Activated CD8-positive, alpha-beta T cell treated with anti-CD3 and anti-CD28 coated beads, Interleukin-2, amount 10 ng/mL, durations not matched to agents 7 days and 5 days (primary cell): ENCODE data around the gene LTBP2. TPM values are rescaled to one million over a fixed set of nuclear protein-coding genes. Genes with fewer than 3 reads are reported as not detected.

Experiments used
- ATAC-seq: fragments of 150-1000 bp; cut with Tn5 transposase; one replicate; pipeline ENCODE4 v1.10.0; 2021; ENCODE audit warnings: moderate library complexity
- CTCF ChIA-PET: fragments of 350-600 bp; sonication (Branson Sonifier 250); formaldehyde crosslinking; loops from one replicate; lab custom pipeline; 2021; ENCODE audit warnings: antibody characterized with exemption; lab: Charles Lee
- POLR2A ChIA-PET: fragments of 350-600 bp; sonication (Branson Sonifier 250); formaldehyde crosslinking; loops from one replicate; lab custom pipeline; 2021; ENCODE audit warnings: antibody characterized with exemption; lab: Charles Lee
- DNase-seq: peaks from one replicate; pipeline ENCODE4 v3.0.0-alpha.2; 2020
- H3K27ac Mint-ChIP-seq: one replicate; pipeline ENCODE4 v1.8.0; 2021; ENCODE audit warnings: mild to moderate bottlenecking, mixed read lengths
- H3K27me3 Mint-ChIP-seq: one replicate; pipeline ENCODE4 v1.8.0; 2021; ENCODE audit warnings: low read depth, mixed read lengths
- H3K36me3 Mint-ChIP-seq: one replicate; pipeline ENCODE4 v1.8.0; 2021; ENCODE audit warnings: low read depth, mixed read lengths
- H3K4me1 Mint-ChIP-seq: one replicate; pipeline ENCODE4 v1.8.0; 2021; ENCODE audit warnings: low read depth, mixed read lengths
- H3K4me3 Mint-ChIP-seq: one replicate; pipeline ENCODE4 v1.8.0; 2021; ENCODE audit warnings: mild to moderate bottlenecking, mixed read lengths
- H3K9me3 Mint-ChIP-seq: one replicate; pipeline ENCODE4 v1.8.0; 2022; ENCODE audit warnings: mixed read lengths; ENCODE audit not compliant: insufficient read depth
- total RNA-seq, 2 experiments: library from RNA; stranded (reverse); gene quantifications; one replicate each; pipeline ENCODE4 v1.2.3, GENCODE V29; 2021

The LTBP2 gene
- total RNA-seq, 2 experiments from 2014 or later, result 0.05 to 0.29 TPM

DNA sequence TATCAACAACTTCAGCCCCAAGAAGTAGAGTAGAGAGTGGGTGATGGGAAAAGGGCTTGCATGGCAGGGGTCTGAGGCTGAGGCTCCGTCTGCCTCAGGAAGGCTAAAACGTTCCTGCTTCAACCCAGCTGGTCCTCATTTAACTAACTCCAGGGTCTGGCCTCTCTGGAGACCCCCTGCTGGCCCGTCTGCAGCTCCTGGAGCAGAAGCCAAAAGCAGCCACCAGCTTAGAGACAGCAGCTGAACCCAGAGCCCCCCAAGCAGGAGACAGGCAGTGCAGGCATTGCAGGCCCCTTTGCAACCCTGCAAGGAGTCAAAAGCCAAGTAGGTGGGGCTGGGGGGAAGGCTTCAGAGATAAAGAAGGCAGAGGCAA, 25.1 kb upstream of the LTBP2 start:
- Mint-ChIP-seq H3K4me3 (no peak overlapping the region), H3K27me3 (peaks cover 29% of the 10 kb centered on the region), H3K9me3 (no peaks in the 10 kb centered on the region), H3K27ac (no peak overlapping the region), H3K4me1 (no peaks in the 10 kb centered on the region), H3K36me3 (no peaks in the 10 kb centered on the region)
- ChIA-PET POLR2A (no interaction called here), CTCF (interaction anchor here (2.1 to 2.3 kb wide), 2 partner anchors 25 to 28 kb away, joined by 7 to 9 read pairs; partner anchors contain the start of gene LTBP2)
- DNase-seq (no peak), ATAC-seq (no peak)

DNA sequence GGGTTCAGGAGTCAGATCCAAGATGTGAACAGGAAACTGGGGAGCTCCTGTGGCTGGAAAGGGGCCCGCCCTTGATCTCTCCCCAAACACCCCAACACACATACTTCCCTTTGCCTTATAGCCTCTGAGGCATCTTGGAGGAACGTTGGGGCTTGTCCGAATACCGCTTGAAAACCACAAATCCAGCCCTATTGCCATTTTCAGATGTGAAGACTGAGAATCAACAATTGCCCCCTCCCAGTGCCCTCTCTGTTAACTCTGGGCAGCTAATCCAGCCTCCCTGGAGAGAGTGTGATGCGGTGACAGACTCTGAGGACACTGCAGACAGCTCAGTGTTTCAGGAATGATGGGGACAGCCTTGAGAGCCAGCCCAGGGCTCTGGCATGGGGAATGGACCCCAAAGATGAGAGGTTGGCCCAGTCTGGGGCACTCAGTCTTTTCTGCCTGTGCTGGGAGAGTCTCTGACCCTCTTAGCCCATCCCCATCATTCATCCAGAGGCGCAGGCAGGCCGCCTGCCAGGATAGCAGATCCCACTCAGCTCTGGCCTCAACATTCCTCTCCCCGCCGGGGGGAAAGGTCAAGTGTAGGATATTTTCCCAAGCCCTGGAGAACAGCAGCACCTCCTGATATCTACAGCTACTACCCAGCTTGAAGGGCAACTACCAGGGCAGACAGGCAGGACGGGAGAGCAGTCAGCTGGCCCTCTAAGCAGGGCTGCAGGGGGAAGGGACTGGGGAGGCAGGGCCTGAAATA, 24.6 kb upstream of the LTBP2 start:
- no peaks in the 10 kb centered on the region for H3K36me3 Mint-ChIP-seq
- no peak for DNase-seq
- peaks cover 27% of the 10 kb centered on the region for H3K27me3 Mint-ChIP-seq
- POLR2A ChIA-PET, result no interaction called here
- CTCF ChIA-PET, result interaction anchor here (2.1 to 2.3 kb wide), 2 partner anchors 24 to 28 kb away, joined by 7 to 9 read pairs; partner anchors contain the start of gene LTBP2
- no peaks in the 10 kb centered on the region for H3K4me1 Mint-ChIP-seq
- no peak for ATAC-seq
- no peak overlapping the region for H3K27ac Mint-ChIP-seq
- no peak overlapping the region for H3K4me3 Mint-ChIP-seq
- no peaks in the 10 kb centered on the region for H3K9me3 Mint-ChIP-seq

DNA sequence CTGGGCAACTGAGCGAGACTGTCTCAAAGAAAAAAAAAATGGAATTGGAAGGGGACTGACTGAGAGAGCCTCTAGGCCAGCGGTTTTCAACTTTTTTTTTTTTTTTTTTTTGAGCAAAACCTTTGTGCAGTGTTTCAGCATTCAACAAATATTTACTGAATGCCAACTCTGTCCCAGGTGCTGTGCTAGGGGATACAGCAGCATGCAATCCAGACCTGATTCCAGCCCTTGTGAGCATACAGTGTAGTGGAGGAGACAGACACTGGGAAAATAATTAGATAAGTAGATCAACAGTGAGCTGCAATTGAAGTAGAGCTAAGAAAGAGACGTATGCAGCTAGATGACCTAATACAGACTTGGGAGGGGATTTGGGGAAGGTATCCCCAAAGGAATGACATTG, 23.8 kb upstream of the LTBP2 start:
- ATAC-seq (no peak), DNase-seq (no peak)
- Mint-ChIP-seq H3K27me3 (peaks cover 27% of the 10 kb centered on the region), H3K27ac (no peak overlapping the region), H3K36me3 (no peaks in the 10 kb centered on the region), H3K4me3 (no peak overlapping the region), H3K4me1 (no peaks in the 10 kb centered on the region), H3K9me3 (no peaks in the 10 kb centered on the region)
- CTCF ChIA-PET, result interaction anchor here (0.7 kb wide), 1 partner anchor 14 kb away, joined by 3 read pairs; no protein-coding TSS in a partner anchor
- POLR2A ChIA-PET, result no interaction called here

DNA sequence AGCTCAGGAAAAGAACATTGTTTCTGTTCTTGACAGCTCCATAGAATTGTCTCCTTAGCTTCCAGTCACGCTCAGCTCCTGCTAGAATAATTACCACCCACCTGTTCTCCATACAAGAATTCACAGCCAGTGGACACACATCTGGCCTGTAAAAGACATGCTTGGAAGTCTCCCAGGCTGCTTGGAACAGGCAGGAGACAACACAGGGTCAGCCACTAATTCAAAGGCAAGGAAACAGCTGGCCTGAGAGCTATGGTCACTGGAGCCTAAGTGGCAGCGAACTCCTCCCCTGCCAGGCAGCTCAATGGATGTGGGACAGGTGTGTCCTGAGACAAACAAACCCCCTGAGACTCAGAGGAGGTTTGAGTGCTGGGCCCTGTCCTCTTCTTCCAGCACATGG, 22.9 kb upstream of the LTBP2 start:
- DNase-seq, result no peak
- CTCF ChIA-PET, result interaction anchor here (1.3 kb wide), 1 partner anchor 22 kb away, joined by 4 read pairs; no protein-coding TSS in a partner anchor
- Mint-ChIP-seq H3K27me3 (peaks cover 25% of the 10 kb centered on the region), H3K36me3 (no peaks in the 10 kb centered on the region), H3K27ac (no peak overlapping the region), H3K9me3 (no peaks in the 10 kb centered on the region), H3K4me3 (no peak overlapping the region), H3K4me1 (no peaks in the 10 kb centered on the region)
- ATAC-seq, result no peak
- POLR2A ChIA-PET, result no interaction called here

DNA sequence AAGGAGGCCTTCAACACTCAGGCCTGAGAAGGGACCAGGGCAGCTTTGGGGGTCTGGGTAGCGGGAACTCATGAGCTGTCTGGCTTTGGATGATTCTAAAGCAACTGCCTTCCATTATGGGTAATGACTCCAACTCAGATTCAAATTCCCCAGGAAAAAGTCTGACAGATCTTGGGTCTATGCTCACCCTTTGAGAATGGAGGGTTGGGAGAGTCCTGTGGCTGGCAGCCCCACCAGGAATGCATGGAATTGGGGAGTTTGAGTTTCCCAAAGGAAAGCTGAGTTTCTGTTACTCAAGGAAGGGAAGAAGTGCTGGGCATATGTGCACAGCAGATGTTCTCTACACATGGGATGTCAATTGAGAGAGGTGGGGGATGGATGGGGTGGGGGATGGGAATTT, 22.4 kb upstream of the LTBP2 start:
- H3K27me3 Mint-ChIP-seq, result peaks cover 25% of the 10 kb centered on the region
- ATAC-seq (no peak), DNase-seq (no peak)
- H3K4me1 Mint-ChIP-seq, result no peaks in the 10 kb centered on the region
- no peak overlapping the region for H3K4me3 Mint-ChIP-seq
- H3K36me3 Mint-ChIP-seq, result no peaks in the 10 kb centered on the region
- ChIA-PET CTCF (interaction anchor here (1.3 kb wide), 1 partner anchor 22 kb away, joined by 4 read pairs; no protein-coding TSS in a partner anchor), POLR2A (no interaction called here)
- no peaks in the 10 kb centered on the region for H3K9me3 Mint-ChIP-seq
- H3K27ac Mint-ChIP-seq, result no peak overlapping the region

DNA sequence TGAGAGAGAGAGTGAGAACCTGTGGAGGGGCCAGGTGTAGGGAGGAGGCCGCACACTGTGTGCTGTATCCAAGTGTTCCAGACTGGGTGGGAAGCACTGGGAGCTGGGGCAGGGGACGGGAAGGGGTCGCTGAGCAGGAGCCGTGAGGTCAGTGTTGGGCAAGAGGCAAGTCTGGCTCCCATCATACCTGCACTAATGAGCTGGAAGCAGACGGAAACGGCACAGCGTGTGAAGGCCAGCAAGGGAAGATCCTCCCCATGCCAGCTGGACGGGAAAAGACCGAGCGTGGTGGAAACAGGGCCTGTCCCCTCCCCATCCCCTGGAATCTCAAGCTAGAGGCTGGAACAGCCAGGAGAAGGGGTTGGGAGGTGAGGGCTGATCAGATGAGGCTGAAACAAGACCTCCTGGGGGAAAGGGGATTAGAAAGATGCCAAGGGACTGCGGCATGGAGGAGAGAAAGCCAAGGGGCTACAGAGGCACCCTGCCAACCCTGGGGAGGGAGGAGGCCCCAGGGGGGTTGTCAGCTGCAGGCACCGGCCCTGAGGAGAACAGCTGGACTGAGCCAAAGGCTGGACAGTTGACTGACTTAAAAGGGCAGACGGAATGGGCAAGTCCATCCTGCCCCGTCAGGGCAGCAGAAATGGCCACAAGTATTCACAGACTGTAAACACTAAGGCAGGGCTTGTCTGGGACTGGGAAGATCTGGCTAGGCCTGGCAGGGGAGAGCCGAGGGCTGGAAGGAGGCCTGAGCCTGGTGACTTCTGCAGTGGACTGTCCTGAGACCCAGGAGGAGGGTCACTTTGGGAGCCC, 19.0 kb upstream of the LTBP2 start:
- Mint-ChIP-seq H3K9me3 (no peaks in the 10 kb centered on the region), H3K27ac (no peak overlapping the region), H3K36me3 (no peaks in the 10 kb centered on the region), H3K4me3 (no peak overlapping the region), H3K4me1 (no peaks in the 10 kb centered on the region), H3K27me3 (peaks cover 25% of the 10 kb centered on the region)
- DNase-seq (no peak), ATAC-seq (no peak)
- ChIA-PET CTCF (interaction anchor here (1.0 kb wide), 1 partner anchor 13 kb away, joined by 4 read pairs; no protein-coding TSS in a partner anchor), POLR2A (no interaction called here)

DNA sequence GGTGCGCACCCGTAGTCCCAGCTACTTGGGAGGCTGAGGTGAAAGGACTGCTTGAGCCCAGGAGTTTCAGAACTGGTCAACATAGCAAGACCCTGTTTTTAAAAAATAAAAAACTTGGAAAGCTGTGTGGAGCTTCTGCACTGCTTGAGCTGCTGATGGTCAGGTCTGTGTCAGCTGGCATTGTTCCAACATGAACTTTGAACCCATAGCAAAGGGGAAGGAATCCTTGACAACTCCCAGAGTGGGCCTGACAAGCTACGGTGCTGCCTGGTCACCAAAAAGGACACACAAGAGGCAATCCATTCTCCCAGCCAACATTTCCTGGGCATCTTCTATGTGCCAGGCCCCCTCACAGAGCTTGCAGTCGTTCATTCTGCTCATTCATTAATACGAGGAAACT, 16.4 kb upstream of the LTBP2 start:
- POLR2A ChIA-PET, result interaction anchor here (0.6 to 1.5 kb wide), 2 partner anchors 10 to 134 kb away, joined by 5 to 8 read pairs; no protein-coding TSS in a partner anchor

DNA sequence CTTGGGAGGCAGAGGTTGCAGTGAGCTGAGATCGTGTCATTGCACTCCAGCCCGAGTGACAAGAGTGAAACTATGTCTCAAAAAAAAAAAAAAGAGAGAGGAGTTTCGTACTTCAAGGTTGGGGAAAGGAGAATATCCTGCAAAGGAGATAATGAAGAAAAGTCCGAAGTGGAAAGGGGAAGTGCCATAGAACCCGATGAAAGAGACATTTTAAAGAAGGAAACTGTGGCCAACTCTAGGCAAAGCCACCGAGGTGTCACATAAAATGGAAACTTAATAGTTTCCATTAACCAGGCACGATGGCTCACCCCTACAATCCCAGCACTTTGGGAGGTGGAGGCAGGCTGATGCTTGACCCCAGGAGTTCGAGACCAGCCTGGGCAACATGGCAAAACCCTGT, 15.0 kb upstream of the LTBP2 start:
- Mint-ChIP-seq H3K27ac (no peak overlapping the region), H3K4me1 (no peaks in the 10 kb centered on the region), H3K4me3 (no peak overlapping the region), H3K36me3 (no peaks in the 10 kb centered on the region), H3K27me3 (peaks cover 34% of the 10 kb centered on the region), H3K9me3 (no peaks in the 10 kb centered on the region)
- DNase-seq, result no peak
- no peak for ATAC-seq
- CTCF ChIA-PET, result interaction anchor here (0.9 kb wide), 1 partner anchor 18 kb away, joined by 3 read pairs; no protein-coding TSS in a partner anchor
- POLR2A ChIA-PET, result interaction anchor here (1.5 kb wide), 1 partner anchor 9 kb away, joined by 8 read pairs; no protein-coding TSS in a partner anchor

More for the DNA sequence above, 16.4 kb upstream of the LTBP2 start:
- Mint-ChIP-seq H3K27ac (no peak overlapping the region), H3K4me3 (no peak overlapping the region), H3K36me3 (no peaks in the 10 kb centered on the region), H3K9me3 (no peaks in the 10 kb centered on the region), H3K27me3 (peaks cover 28% of the 10 kb centered on the region), H3K4me1 (no peaks in the 10 kb centered on the region)
- CTCF ChIA-PET, result interaction anchor here (0.5 to 1.7 kb wide), 3 partner anchors 15 to 694 kb away, joined by 3 to 8 read pairs (median 4); no protein-coding TSS in a partner anchor
- no peak for ATAC-seq
- DNase-seq, result no peak

DNA sequence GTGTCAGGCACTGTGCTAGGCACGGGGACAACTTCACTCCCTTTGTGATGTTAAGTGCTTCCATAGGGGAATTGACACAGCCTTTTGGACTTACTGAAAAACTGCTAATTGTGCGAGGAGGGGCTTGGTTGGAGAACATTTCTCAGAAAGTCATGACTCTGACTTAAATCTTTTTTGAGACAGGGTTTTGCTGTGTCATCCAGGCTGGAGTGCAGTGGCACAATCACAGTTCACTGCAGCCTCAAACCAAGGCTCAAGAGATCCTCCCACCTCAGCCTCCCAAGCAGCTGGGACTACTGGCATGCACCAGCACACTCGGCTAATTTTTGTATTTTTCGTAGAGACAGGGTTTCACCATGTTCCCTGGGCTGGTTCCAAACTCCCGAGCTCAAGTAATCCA, 10.2 kb upstream of the LTBP2 start:
- Mint-ChIP-seq H3K27me3 (peaks cover 42% of the 10 kb centered on the region), H3K4me1 (peaks cover 43% of the 10 kb centered on the region), H3K9me3 (no peaks in the 10 kb centered on the region), H3K27ac (no peak overlapping the region), H3K4me3 (no peak overlapping the region), H3K36me3 (no peaks in the 10 kb centered on the region)
- ChIA-PET CTCF (interaction anchor here (1.1 to 4.1 kb wide), 2 partner anchors 10 to 14 kb away, joined by 3 to 18 read pairs; partner anchors contain the start of gene LTBP2), POLR2A (no interaction called here)
- no peak for ATAC-seq
- DNase-seq, result no peak

DNA sequence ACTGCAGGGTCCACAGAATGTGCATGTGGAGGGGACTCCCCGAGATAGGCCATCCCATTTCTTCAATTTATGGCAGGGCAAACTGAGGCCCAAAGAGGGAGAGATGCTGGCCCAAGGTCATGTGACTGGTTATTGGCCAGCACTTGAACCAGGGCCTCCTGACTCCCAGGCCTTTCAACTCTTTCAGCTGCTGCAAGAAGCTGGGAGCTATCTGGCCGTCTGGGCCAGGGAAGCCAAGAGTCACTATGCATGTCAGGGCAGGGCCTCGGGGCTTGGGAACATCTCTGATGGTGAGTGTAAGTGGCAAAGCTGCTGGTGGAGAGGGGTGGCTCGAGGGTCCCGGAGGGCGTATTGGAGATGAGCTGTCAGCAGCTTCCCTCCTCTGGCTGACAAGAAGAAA, 9.5 kb upstream of the LTBP2 start:
- Mint-ChIP-seq H3K4me1 (peaks cover 48% of the 10 kb centered on the region), H3K27me3 (peaks cover 45% of the 10 kb centered on the region), H3K27ac (no peak overlapping the region), H3K36me3 (no peaks in the 10 kb centered on the region), H3K4me3 (no peak overlapping the region), H3K9me3 (no peaks in the 10 kb centered on the region)
- ATAC-seq (no peak), DNase-seq (no peak)
- ChIA-PET POLR2A (no interaction called here), CTCF (interaction anchor here (0.8 to 1.1 kb wide), 2 partner anchors 9 to 14 kb away, joined by 3 to 4 read pairs; partner anchors contain the start of gene LTBP2)

DNA sequence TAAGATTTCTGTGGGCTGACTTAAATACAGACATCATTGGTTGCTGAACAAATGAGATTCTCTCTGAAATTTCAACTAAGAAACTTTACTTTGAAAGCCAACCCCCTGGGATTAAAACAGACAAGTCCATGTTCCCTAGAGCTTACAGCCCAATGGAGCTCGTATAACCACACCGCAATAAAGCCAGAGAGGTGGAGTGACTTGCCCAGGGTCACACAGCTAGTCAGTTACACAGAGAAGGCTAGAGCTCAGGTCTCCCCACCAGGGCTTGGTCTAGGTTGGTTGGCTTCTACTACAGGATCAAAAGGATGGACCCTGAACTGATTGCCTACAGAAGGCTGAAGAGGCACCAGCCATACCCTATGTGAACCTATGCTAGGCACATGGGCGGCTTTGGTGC, 8.9 kb upstream of the LTBP2 start:
- Mint-ChIP-seq H3K27ac (no peak overlapping the region), H3K4me1 (peaks cover 51% of the 10 kb centered on the region), H3K27me3 (peaks cover 51% of the 10 kb centered on the region), H3K36me3 (no peaks in the 10 kb centered on the region), H3K9me3 (no peaks in the 10 kb centered on the region), H3K4me3 (no peak overlapping the region)
- peak; percentile 3 for ATAC-seq
- ChIA-PET POLR2A (no interaction called here), CTCF (interaction anchor here (0.8 to 1.3 kb wide), 2 partner anchors 9 to 12 kb away, joined by 4 to 8 read pairs; partner anchors contain the start of gene LTBP2)
- no peak for DNase-seq
